GM12874 (cell line): ENCODE data around the gene LIMCH1.

Experiments
- TF ChIP-seq, protein P1 (sequence below): IDR thresholded peaks from 2 replicates; pipeline ENCODE4 v1.5.1; 2011; ENCODE audit warnings: low read depth, mild to moderate bottlenecking, control low read depth, low read length, moderate library complexity; ENCODE audit not compliant: insufficient read depth

LIMCH1 gene

DNA sequence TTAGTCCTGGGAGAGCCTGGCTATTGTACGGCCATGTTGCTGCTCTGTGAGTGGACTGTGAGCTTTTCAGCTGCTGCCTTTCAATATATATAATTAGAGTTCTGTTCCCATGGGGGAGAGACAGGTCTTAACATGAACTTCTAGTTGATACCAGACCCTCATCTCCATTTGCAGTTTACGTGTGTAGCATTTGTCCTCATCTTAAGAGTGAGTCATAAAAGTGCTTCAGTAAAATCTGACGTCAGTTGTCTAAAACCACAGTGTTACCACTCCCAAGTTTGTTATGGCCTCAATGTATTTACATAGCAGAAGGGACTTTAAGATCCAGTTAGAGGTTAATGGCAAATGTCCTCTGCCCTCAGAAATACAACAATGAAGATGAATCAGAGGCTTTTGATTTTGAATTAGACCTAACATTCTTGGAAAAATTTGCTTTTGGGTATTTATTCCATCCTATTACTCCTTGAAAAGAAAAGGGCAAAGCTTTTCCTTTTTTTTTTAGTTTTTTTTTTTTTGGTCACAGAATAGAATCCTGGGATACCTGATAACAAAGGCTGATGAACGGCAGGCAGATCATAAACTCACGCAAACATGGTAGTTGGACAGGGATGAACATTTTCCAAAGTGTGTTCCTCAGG lies 172.0 kb downstream of the LIMCH1 start:
- TF ChIP-seq, protein P1, sequence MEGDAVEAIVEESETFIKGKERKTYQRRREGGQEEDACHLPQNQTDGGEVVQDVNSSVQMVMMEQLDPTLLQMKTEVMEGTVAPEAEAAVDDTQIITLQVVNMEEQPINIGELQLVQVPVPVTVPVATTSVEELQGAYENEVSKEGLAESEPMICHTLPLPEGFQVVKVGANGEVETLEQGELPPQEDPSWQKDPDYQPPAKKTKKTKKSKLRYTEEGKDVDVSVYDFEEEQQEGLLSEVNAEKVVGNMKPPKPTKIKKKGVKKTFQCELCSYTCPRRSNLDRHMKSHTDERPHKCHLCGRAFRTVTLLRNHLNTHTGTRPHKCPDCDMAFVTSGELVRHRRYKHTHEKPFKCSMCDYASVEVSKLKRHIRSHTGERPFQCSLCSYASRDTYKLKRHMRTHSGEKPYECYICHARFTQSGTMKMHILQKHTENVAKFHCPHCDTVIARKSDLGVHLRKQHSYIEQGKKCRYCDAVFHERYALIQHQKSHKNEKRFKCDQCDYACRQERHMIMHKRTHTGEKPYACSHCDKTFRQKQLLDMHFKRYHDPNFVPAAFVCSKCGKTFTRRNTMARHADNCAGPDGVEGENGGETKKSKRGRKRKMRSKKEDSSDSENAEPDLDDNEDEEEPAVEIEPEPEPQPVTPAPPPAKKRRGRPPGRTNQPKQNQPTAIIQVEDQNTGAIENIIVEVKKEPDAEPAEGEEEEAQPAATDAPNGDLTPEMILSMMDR: no peak

DNA sequence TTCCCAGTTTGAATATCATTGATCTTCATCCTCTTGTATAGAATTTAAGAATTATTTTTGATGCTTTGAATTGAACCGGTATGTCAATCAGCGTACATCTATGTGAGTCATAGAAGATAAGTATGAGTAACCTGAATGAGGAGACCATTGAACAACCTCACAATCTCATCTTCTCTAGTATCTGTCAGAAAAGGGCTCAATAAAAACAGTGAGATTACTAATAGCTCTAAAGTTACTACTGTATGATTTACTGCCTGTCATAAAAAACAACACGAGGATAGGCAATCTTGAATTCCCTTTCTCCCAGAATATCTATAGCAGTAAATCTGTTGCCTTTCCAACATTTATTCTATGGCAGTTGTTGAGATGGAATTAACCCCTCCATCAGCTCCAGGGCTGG lies 174.5 kb downstream of the LIMCH1 start:
- TF ChIP-seq, protein P1: no peak

DNA sequence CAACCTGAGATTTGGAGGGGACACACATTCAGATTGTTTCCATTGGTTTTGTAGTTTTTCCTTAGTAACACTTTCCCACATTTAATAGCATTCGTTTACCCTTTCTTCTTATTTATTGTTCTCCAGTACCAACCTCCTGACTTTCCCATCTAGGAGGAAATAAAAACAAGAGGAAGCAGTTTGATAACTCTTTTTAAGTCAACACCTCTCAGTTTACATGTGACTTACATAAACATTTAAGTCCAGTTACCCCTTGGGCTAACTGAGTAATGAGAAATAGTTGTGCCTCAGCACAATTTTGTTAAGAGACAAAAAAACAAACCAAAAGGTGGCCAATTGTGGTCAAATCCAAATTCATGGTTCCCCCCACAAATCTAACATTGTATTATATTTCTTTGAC lies 175.8 kb downstream of the LIMCH1 start:
- TF ChIP-seq, protein P1: no peak

DNA sequence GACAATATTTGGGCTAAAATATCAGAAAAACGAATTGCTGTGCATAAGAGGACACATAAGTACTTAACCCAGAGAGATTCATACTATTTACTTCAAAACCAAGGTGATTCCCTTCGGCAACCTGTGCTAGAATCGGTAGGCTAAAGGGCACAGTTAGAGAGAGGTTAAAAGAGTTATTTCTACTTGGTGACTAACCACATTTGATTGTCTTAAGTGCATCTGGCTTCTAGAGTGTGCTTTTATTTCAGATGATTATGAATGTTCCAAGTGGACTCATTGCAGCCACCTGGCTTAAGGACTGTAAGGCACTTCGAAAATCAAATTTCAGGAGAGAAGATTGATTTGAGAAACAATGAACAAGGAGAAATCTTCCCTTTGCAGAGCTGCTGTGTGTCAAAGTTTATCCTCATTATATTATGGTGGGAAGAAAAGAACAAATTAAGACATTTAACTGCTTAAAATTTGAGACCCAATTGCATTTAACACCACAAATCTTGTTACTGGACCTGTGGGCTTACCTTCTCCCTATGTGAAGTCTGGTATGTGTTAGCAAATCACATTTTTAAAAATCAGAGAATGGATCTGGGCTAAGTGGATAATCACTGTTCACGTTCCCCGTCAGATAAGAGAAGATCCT lies 176.5 kb downstream of the LIMCH1 start:
- TF ChIP-seq, protein P1: no peak

DNA sequence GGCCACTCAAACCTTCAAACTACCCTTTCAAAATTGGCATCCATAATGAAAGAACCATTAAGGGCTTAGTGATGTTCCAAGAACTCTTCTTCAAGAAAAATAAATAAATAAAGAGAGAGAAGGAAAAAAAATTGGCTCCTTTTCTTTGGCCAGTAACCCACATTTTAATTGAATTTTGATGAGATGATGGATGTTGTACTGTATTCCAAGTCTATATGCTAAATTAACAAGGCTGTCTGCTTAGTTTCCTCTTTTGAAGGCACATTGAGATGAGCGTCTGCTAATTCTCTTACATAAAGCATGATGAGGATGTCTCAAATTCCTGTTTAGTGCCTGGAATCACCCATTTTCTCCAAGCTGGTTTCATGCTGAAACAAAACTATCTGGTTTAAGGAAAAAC lies 177.2 kb downstream of the LIMCH1 start:
- TF ChIP-seq, protein P1: no peak

DNA sequence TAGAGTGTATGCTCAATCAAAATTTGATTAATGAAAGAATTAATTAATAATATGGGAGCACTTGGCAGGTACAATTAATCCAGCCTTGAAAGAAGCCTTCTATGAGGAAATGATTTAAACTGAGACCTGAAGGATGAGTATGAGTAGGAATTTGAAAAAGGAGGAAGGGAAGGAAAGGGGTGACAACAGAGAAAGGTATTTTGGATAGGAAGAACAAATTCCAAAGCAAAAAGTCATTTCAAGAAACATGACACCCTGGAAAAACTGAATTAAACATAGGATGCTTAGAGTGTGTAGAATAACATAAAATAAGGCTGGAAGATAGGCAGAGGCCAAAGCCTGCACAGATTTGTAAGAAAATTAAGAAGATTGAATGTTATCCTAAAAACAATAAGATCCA lies 180.9 kb downstream of the LIMCH1 start:
- TF ChIP-seq, protein P1: no peak

DNA sequence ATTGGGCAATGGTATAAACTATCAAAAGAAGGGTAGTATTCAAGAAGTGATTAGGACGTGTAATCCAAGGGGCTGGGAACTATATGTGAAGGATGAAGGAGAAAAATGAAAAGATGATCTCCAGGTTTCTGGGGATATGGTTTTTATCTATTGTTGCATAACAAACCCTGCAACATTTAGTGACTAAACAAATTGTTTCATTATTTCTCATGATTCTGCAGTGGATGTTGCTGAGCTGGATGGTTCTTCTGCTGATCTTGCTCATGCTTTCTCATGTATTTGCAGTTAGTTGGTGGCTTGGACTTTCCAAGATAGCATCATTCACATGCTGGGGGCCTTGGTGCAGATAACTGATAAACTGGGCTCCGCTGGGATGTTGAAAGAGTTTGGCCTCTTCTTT lies 181.5 kb downstream of the LIMCH1 start:
- TF ChIP-seq, protein P1: no peak
